NCI-H146 treated with DMSO at 0.1 percent for 48 hours (cell line): ENCODE data around the gene HNRNPR.
"Not testable (repeated sequence)": the region's sequence is repeated elsewhere in the genome, so short reads cannot be mapped to it uniquely, and the experiment has no call there.

Source experiments
- DNase-seq: peaks from one replicate; lab custom pipeline; 2025; ENCODE audit not compliant: unreplicated experiment; lab: John Stamatoyannopoulos, UW

The HNRNPR gene

DNA sequence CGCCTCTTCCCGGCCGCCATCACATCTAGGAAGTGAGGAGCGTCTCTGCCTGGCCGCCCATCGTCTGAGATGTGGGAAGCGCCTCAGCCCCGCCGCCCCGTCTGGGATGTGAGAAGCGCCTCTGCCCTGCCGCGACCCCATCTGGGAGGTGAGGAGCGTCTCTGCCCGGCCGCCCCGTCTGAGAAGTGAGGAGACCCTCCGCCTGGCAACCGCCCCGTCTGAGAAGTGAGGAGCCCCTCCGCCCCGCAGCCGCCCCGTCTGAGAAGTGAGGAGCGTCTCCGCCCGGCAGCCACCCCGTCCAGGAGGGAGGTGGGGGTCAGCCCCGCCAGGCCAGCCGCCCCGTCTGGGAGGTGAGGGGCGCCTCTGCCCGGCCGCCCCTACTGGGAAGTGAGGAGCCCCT lies 86.7 kb downstream of the HNRNPR start:
- DNase-seq = not testable (repeated sequence)
